IPS-20b (cell line): ENCODE data around the gene MYO1E.
"Not testable (repeated sequence)": the region's sequence is repeated elsewhere in the genome, so short reads cannot be mapped to it uniquely, and the experiment has no call there.

Source experiments
- H3K27ac ChIP-seq: one replicate; pipeline ENCODE4 v1.5.1; 2013; ENCODE audit warnings: low read length
- H3K27me3 ChIP-seq: 2 replicates; pipeline ENCODE4 v1.6.1; 2013; ENCODE audit warnings: mild to moderate bottlenecking, low read length, inconsistent platforms; ENCODE audit not compliant: insufficient read depth
- H3K36me3 ChIP-seq: 2 replicates; pipeline ENCODE4 v1.6.1; 2013; ENCODE audit warnings: low read depth, mild to moderate bottlenecking, inconsistent platforms, low read length, moderate library complexity; ENCODE audit not compliant: insufficient read depth
- H3K4me1 ChIP-seq: 2 replicates; pipeline ENCODE4 v1.6.1; 2013; ENCODE audit warnings: mild to moderate bottlenecking, control low read depth, inconsistent platforms, low read length, moderate library complexity; ENCODE audit not compliant: insufficient read depth
- H3K4me3 ChIP-seq: 2 replicates; pipeline ENCODE4 v1.5.1; 2013; ENCODE audit warnings: mild to moderate bottlenecking, low read length, inconsistent platforms
- H3K9ac ChIP-seq: 2 replicates; pipeline ENCODE4 v1.6.1; 2013; ENCODE audit warnings: low read depth, mild to moderate bottlenecking, inconsistent platforms, low read length, moderate library complexity
- H3K9me3 ChIP-seq: 2 replicates; pipeline ENCODE4 v1.6.1; 2013; ENCODE audit warnings: mild to moderate bottlenecking, low read depth, low read length, inconsistent platforms; ENCODE audit not compliant: insufficient read depth

Gene MYO1E

DNA sequence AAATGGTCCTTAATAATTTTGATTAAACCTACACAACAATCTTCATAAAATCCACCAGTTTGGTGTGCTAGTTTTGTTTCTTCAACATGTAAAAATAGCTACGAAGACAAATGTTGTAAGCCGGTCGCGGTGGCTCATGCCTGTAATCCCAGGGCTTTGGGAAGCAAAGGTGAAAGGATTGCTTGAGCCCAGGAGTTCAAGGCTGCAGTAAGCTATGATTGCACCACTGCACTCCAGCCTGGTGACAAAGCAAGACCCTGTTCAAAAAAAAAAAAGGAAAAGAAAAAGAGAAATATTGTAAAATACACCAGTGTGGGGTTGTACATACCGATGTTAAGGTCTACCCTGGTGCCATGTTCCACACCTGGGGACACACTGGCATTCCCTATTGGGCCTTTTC is 91.0 kb downstream of the MYO1E start:
- Histone ChIP-seq H3K9ac (no peak overlapping the region), H3K4me1 (peaks cover 6% of the 10 kb centered on the region; the same call in 1 of the 2 replicates), H3K27me3 (no peaks in the 10 kb centered on the region), H3K36me3 (no peaks in the 10 kb centered on the region), H3K9me3 (no peaks in the 10 kb centered on the region), H3K27ac (no peak overlapping the region), H3K4me3 (no peak overlapping the region)

DNA sequence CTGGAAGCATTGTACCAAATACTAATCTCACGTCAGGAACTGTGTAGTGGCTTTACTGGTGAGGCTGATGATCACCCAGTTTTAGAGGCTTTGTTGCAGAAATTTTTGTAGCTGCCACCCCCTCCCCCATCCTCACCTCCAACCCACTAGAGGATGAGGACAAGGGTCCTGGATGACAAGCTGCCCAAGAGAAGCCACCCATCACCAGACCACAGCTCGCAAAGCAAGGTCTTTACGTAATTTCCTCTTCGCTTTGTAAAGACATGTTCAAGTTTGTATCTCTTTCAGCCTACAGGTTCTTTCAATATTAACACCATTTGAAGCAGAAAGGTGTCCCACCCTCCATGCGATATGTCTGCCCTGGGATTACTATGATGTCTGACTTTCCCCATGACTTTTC is 91.8 kb downstream of the MYO1E start:
- Histone ChIP-seq H3K36me3 (no peaks in the 10 kb centered on the region), H3K27me3 (no peaks in the 10 kb centered on the region), H3K4me3 (no peak overlapping the region), H3K27ac (no peak overlapping the region), H3K4me1 (peaks cover 9% of the 10 kb centered on the region; the same call in 1 of the 2 replicates), H3K9me3 (no peaks in the 10 kb centered on the region), H3K9ac (no peak overlapping the region)

DNA sequence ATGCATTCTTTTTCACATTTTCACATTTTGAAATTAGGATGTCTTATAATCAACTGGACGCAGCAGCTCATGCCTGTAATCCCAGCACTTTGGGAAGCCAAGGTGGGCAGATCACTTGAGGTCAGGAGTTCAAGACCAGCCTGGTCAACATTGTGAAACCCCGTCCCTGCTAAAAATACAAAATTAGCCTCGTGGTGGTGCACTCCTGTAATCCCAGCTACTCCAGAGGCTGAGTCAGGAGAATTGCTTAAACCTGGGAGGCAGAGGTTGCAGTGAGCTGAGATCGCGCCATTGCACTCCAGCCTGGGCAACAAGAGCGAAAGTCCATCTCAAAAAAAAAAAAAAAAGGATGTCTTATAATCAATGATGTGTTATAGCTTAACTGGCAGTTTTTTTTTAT is 92.4 kb downstream of the MYO1E start:
- not testable (repeated sequence) for H3K9me3 ChIP-seq, H3K27ac ChIP-seq, H3K4me1 ChIP-seq, H3K36me3 ChIP-seq, H3K4me3 ChIP-seq, H3K9ac ChIP-seq, H3K27me3 ChIP-seq

DNA sequence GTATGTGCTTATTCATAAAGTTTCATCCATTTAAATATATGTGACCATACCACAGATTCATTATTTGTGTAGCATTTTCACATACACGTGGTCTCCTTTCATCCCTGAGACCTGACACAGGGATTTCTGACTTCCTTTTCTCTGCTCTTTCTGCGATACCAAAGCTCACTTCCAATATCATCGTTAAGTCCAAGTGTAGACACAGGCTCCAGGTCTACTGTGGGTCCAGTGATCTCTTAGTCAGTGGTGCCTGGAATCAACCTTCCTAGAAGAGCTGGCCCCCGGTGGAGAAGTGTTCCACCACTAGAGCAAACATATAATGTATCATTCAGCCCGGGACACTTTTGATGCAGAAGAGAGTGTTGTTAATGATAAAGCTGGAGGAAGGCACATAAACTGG is 93.6 kb downstream of the MYO1E start:
- no peaks in the 10 kb centered on the region for H3K27me3 ChIP-seq
- no peak overlapping the region for H3K4me3 ChIP-seq
- H3K9ac ChIP-seq, result no peak overlapping the region
- H3K4me1 ChIP-seq, result peaks cover 9% of the 10 kb centered on the region; the same call in 1 of the 2 replicates
- H3K27ac ChIP-seq, result no peak overlapping the region
- no peaks in the 10 kb centered on the region for H3K36me3 ChIP-seq
- H3K9me3 ChIP-seq, result no peaks in the 10 kb centered on the region

DNA sequence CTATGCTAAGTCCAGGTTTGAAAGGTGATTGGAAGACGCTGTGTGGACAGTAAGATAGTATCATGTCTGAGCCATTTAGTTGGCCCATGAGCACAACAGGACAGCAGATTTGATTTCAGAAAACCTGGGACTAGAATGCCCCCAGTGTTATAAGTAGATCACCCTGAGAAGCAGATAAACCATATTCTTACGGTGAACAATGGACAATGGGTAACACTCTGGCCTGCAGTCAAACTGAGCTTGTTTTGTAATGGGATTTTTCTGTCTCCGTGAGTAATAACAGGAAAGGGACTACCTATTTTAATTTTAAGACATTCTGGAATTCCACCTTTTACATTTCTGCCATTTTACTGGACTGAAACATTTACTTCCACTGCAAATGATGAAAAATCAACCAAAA is 94.6 kb downstream of the MYO1E start:
- H3K27me3 ChIP-seq, result no peaks in the 10 kb centered on the region
- no peaks in the 10 kb centered on the region for H3K36me3 ChIP-seq
- H3K9me3 ChIP-seq, result no peaks in the 10 kb centered on the region
- H3K27ac ChIP-seq, result no peak overlapping the region
- no peak overlapping the region for H3K9ac ChIP-seq
- 0 out of 2 replicates have a peak, but pooled peaks cover 3% of the 10 kb centered on the region for H3K4me1 ChIP-seq
- no peak overlapping the region for H3K4me3 ChIP-seq

DNA sequence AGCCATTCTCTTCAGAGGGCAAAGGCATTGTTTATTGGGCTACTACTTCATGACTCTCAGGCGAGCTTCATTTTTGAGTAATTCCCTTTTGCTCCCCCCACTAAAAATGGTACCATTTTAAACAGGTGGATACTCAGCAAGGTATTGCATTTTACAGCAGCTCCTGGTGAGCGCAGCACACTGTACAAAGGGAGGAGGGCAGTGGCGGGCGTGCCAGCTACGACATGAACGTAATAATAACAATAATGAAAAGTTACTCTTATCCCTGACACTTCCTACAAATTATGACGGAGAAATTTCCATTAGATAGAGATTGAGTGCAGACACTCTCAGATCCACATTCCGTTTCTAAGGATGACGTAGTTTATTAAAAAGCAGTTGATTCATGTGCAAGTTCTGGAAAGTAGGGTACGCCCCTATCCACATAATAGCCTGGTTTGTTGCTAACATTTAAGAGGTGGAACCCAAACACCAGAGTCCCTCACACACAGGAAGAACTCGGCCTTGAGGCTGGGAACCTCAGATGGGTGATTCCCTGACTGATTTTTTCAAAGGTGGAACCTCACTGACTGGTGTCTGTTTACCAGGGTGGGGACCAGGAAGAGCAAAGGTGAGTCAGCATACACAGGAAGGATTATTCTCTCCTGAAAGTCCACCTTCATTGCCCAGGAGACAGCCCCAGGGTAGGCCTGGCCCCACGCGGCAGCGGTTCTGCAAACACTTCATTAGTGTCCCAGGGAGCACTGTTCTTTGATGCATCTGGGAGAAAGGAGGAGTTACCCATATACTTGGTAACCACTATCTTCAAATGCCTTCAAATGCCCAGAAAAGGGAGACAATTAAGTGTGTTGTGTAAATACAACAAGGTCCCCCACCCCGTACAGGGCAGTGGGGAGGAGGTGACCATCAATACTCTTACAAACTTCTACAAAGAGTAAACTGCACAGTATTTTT is 96.2 kb downstream of the MYO1E start:
- Histone ChIP-seq H3K36me3 (no peaks in the 10 kb centered on the region; the same call in 1 of the 2 replicates), H3K27ac (no peak overlapping the region), H3K4me1 (0 out of 2 replicates have a peak, but pooled peaks cover 3% of the 10 kb centered on the region), H3K27me3 (no peaks in the 10 kb centered on the region), H3K4me3 (no peak overlapping the region), H3K9ac (no peak overlapping the region), H3K9me3 (no peaks in the 10 kb centered on the region)

DNA sequence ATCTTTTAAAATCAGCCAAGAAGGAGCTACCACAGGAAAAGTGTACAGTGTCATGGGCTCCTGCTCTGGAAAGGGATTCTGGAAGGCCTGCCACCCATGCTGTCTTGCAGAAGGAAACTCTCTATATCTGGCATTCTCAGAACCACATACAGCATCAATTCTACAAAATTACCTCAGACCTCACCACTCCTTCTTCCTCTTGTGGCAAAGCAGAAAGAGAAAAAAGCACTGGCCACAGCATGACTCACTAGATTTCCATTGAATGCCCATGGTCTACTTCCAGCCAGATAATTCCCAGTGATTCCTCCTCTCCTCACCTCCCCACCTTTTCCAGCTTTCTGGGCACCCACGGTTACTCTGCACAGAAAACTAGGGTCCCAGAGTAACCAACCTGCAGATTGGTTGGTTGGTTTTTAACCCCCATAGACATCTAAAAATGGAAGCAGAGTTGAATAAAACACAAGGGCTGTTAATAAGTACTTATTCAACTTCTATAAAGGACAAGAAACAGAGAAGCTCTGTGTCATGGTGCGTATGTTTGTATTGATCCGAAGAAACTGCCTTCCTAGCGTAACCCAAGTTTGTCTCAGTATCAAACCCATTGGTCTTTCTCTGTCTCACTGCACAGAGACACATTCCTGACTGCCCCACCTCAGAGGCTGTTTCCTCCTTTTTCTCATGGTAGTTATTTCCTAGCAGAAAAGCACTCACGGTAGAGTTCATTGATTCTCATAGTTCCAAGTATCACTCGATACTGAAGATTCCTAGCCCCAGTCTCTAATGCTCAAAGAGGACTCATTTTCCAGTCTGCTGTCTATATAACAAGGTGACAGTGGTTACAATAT is 98.3 kb downstream of the MYO1E start:
- Histone ChIP-seq H3K4me3 (no peak overlapping the region), H3K27me3 (no peaks in the 10 kb centered on the region), H3K27ac (no peak overlapping the region), H3K9me3 (no peaks in the 10 kb centered on the region), H3K36me3 (no peaks in the 10 kb centered on the region; the same call in 1 of the 2 replicates), H3K4me1 (0 out of 2 replicates have a peak, but pooled peaks cover 3% of the 10 kb centered on the region), H3K9ac (no peak overlapping the region)

DNA sequence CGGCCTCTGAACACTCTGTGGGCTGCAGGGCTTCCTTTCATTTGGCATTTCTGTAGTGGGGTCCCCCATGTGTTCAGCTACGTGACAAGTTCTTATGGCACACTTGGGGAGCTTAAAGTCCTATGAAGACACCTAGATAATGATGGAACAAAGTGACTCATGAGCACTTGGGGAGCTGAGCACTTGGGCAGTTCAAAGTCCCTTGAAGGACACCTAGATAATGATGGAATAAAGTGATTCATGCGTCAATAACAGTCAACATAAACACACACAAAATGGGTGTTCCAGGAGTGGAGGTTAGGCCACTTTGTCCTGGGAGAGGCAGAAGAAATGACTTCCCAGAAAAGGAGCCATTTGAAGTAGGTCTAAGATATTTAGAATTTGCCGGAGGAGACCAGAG is 99.4 kb downstream of the MYO1E start:
- H3K4me1 ChIP-seq, result 0 out of 2 replicates have a peak, but pooled peaks cover 5% of the 10 kb centered on the region

DNA sequence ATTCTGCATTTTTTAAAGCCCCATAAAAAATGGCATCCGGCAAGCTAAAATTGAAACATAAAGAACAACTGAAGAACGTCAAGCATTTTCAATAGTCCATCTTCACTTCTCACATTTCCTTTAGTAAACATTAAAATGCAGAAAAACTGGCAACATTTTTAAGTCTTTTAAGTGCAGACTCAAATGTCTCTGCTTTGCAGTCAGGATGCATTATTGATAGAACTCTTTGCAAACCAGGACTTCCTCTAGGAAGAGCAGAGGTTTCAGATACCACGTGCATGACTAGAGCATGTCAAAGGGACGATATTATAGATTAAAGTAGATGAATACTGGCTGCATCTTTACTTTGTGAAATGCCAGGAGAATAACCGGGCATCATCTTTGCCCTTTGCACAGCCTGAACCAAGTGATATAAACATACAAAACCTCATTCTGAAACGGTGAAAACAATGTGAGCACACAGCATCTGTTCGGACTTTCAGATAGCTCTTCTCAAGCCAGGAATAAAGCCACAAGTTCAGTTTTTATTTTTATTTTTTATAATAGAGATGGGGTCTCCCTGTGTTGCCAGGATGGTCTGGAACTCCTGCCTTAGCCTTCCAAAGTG is 101.0 kb downstream of the MYO1E start:
- H3K27me3 ChIP-seq, result no peaks in the 10 kb centered on the region
- no peaks in the 10 kb centered on the region for H3K9me3 ChIP-seq
- 0 out of 2 replicates have a peak, but pooled peaks cover 6% of the 10 kb centered on the region for H3K4me1 ChIP-seq
- H3K9ac ChIP-seq, result no peak overlapping the region
- H3K4me3 ChIP-seq, result no peak overlapping the region
- H3K27ac ChIP-seq, result no peak overlapping the region
- no peaks in the 10 kb centered on the region; the same call in 1 of the 2 replicates for H3K36me3 ChIP-seq

More for the DNA sequence above, 99.4 kb downstream of the MYO1E start:
- Histone ChIP-seq H3K36me3 (no peaks in the 10 kb centered on the region; the same call in 1 of the 2 replicates), H3K9ac (no peak overlapping the region), H3K4me3 (no peak overlapping the region), H3K9me3 (no peaks in the 10 kb centered on the region), H3K27me3 (no peaks in the 10 kb centered on the region), H3K27ac (no peak overlapping the region)

DNA sequence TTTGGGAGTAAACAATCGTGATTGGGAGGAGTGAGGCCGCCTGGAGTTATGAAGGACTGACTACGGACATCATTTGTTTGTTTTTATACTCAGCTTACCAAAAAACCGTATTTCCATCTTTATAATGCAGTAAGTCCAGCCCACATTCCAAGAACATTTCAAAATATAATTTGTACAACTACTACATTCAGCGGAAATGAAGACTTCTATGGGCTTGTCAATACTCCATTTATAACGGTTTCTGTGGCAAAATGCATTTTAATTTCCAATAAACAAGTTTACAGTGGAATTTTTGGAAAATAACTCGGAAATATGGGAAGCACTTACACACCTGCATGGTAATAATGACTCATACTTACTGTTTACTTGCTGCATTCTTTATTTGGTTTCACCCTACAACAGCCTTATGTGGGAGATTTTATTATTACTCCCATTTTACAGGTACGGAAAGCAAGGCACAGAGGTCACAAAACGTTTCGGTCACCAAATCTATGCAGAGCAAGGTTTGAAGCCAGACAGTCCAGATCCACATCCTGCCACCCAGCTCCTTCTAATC is 103.7 kb downstream of the MYO1E start:
- Histone ChIP-seq H3K27ac (no peak overlapping the region), H3K4me3 (no peak overlapping the region), H3K27me3 (no peaks in the 10 kb centered on the region), H3K9me3 (no peaks in the 10 kb centered on the region), H3K9ac (no peak overlapping the region), H3K36me3 (no peaks in the 10 kb centered on the region; the same call in 1 of the 2 replicates), H3K4me1 (peaks cover 7% of the 10 kb centered on the region; the same call in 1 of the 2 replicates)
